ENCODE results near the gene CRK. TPM values are rescaled to one million over a fixed set of nuclear protein-coding genes. Genes with fewer than 3 reads are reported as not detected.

The CRK gene
- total RNA-seq, 1 donor from 2014 or later: 46.4 TPM

GRCh38 chr17:1372618-1373017 is 83.4 kb downstream of the CRK start:
- no peak overlapping the region for H3K4me3 Mint-ChIP-seq (ENCODE audit: unreplicated experiment)
- H3K9me3 Mint-ChIP-seq (ENCODE audit: unreplicated experiment): peaks cover 7% of the 10 kb centered on the region
- no peak for DNase-seq
- H3K36me3 Mint-ChIP-seq (ENCODE audit: unreplicated experiment): no peaks in the 10 kb centered on the region
- H3K27ac Mint-ChIP-seq (ENCODE audit: unreplicated experiment): peak overlapping the region; percentile 44
- no peak for TF ChIP-seq CTCF (IDR thresholded peaks at IDR 0.05; ENCODE audit: partially characterized antibody, unreplicated experiment)
- peaks cover 9% of the 10 kb centered on the region for H3K27me3 Mint-ChIP-seq (ENCODE audit: unreplicated experiment)
- peaks cover 19% of the 10 kb centered on the region for H3K4me1 Mint-ChIP-seq (ENCODE audit: low read depth, unreplicated experiment)

DNA sequence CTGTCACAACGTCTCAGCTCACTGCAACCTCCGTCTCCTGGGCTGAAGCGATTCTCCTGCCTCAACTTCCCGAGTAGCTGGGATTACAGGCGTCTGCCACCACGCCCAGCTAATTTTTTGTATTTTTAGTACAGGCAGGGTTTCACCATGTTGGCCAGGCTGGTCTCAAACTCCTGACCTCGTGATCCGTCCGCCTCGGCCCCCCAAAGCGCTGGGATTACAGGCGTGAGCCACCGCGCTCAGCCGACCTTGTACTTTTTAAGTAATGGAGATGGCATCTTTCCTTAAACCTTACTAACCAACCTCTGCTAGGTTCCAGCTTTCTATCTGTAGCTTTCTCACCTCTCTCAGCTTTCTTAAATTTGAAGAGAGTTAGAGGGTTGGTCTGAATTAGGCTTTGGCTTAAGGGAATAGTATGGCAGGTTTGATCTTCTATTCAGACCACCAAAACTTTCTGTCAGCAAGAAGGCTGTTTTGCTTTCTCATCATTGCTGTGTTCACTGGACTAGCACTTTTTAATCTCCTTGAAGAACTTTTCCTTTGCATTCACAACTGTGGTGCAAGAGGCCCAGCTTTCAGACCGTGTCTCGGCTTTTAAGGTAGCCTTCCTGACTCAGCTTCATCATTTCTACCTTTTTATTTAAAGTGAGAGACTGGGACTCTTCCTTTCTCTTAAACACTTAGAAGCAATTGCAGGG is 84.0 kb downstream of the CRK start:
- H3K4me3 Mint-ChIP-seq (ENCODE audit: unreplicated experiment): no peak overlapping the region
- TF ChIP-seq CTCF (IDR thresholded peaks at IDR 0.05; ENCODE audit: partially characterized antibody, unreplicated experiment): no peak
- H3K4me1 Mint-ChIP-seq (ENCODE audit: low read depth, unreplicated experiment): peaks cover 21% of the 10 kb centered on the region
- peaks cover 7% of the 10 kb centered on the region for H3K9me3 Mint-ChIP-seq (ENCODE audit: unreplicated experiment)
- peak overlapping the region; percentile 44 for H3K27ac Mint-ChIP-seq (ENCODE audit: unreplicated experiment)
- H3K27me3 Mint-ChIP-seq (ENCODE audit: unreplicated experiment): peaks cover 9% of the 10 kb centered on the region
- no peak for DNase-seq
- H3K36me3 Mint-ChIP-seq (ENCODE audit: unreplicated experiment): no peaks in the 10 kb centered on the region

Other genes with a start within 250 kb of the CRK start
- gene BHLHA9, start 185.8 kb downstream of the CRK start, total RNA-seq (ENCODE audit: unreplicated experiment): not detected
- gene TRARG1, start 176.6 kb downstream of the CRK start, total RNA-seq (ENCODE audit: unreplicated experiment): 0.98 TPM
- 1,106 TPM for gene YWHAE, start 56.0 kb downstream of the CRK start, total RNA-seq (ENCODE audit: unreplicated experiment)
- 58.5 TPM for gene MYO1C, start 36.5 kb upstream of the CRK start, total RNA-seq (ENCODE audit: unreplicated experiment)
- 42.4 TPM for gene INPP5K, start 60.4 kb upstream of the CRK start, total RNA-seq (ENCODE audit: unreplicated experiment)
- gene PITPNA, start 106.6 kb upstream of the CRK start, total RNA-seq (ENCODE audit: unreplicated experiment): 65.5 TPM
- gene SLC43A2, start 172.6 kb upstream of the CRK start, total RNA-seq (ENCODE audit: unreplicated experiment): 31.3 TPM
- 4.0 TPM for gene SCARF1, start 189.5 kb upstream of the CRK start, total RNA-seq (ENCODE audit: unreplicated experiment)
- 4.2 TPM for gene RILP, start 193.6 kb upstream of the CRK start, total RNA-seq (ENCODE audit: unreplicated experiment)
- gene PRPF8, start 228.6 kb upstream of the CRK start, total RNA-seq (ENCODE audit: unreplicated experiment): 297 TPM

All from glutamatergic neuron (in vitro differentiated cells).